HG02610 (cell line): ENCODE results near the gene C20orf202.
"Not testable (repeated sequence)": the region's sequence is repeated elsewhere in the genome, so short reads cannot be mapped to it uniquely, and the experiment has no call there.

Experiments
- ATAC-seq: cut with Tn5 transposase; IDR thresholded peaks from one replicate; pipeline ENCODE4 v1.9.1; 2021; ENCODE audit warnings: mild to moderate bottlenecking, moderate library complexity; ENCODE audit not compliant: unreplicated experiment

C20orf202 gene

GRCh38 chr20:1207293-1207878 lies 4.1 kb downstream of the C20orf202 start:
- no peak for ATAC-seq

DNA sequence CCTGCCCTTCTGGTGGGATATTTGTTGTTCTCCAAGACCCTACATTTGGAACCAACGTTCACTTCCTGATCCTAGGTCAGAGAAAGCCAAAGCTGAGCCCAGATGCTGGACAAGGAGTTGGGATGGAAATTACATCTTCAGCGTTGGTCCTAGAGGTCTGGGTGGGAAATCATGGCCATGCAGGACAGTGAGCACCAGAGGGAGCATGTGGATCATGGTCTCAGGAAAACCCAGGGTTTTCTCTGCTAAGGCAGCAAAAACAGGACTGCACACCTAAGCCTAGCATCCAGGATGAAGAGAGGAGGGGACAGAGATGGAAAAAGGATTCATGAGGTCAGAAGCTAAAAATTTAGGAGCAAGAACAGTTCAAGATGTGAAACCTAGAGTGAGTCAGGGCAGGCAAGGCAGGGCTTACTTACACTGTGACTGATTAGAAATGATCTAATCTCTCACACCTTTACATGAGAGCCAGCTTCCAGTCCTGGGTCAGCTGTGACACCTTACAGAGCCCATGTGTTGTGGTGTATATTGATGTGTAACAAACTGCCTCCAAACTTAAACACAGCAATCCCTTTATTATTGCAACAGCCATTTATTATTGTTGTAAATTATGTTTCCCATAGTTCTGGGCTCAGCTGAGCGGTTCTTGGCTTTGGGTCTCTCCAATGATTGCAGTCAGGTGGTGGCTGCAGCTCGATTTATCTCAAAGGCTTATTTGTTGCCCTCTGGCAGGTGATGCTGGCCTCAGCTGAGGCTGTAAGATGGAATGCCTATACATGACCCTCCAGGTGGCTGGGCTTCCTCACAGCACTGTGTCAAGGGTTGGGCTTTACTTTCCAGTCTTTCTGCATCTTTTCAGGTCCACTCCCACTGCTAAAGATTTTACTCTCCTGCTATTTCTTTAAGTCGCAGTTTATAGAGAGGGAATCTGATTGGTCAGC lies 6.5 kb downstream of the C20orf202 start:
- no peak for ATAC-seq

DNA sequence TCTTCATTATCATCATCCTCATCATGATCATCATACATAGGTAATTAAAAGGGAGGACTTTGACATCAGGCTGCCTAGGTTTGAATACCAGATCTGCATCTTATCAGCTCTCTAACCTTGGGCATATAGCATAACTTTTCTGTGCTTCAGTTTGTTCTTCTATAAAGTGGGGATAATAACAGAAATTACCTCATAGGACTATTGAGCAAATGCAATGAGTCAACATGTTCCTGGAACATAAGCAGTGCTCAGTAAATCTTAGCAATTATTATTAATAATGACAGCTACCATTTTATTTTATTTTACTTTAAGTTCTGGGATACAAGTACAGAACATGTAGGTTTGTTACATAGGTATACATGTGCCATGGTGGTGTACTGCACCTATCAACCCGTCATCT lies 7.2 kb downstream of the C20orf202 start:
- no peak for ATAC-seq

DNA sequence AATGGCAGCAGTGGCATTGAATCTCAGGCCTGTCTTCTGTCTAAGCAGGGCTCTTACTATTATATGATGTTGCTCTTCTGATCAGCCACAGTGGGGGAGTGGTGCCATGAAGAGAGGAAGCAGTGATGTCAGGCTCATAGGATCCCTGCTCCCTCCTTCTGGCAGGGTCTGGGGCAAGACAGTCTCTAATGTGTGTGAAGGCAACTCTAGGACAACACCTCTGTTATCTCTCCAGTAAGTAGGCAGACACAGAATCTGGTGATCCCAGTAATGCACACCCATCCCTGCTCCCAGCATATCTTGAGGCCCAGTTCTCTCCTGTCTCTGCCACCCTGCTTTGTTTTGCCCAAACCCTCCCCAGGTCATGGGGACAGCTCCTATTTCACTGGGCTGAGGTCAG lies 8.8 kb downstream of the C20orf202 start:
- ATAC-seq = no peak

DNA sequence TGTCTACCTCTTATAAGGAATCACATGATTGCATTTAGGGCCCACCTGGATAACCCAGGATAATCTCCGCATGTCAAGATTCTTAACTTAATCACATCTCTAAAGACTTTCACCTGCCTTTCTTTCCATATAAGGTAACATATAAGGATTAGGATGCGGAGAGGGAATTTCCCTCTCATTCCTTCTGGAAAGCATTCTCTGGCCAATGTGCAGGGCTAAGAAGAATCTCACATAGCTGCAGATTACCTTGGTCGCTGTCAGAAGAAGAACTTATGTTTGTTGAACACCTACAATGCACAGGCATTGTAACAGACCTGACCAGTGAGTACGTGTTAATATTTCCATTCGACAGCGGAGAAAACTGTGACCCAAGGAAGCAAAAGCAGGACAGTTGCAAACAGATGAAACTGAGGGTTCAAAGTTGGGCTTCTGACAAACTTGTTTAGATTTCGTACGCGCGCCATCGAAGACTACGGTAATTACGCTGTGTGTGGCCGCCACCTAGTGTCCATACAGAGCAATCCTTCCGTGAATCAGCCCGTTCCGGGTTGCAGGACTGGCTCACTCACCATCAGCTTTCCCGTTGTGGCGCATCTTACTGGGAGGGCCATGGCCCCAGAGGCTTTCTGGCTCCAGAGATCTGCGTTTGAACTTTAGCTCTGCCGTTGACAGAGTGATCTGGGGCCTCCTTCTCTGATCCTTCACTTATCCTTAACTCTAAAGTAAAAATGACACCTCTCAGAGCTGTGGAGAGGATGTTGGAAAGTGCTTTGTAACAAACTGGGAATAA lies 9.5 kb downstream of the C20orf202 start:
- ATAC-seq = no peak

GRCh38 chr20:1214838-1215261 lies 11.6 kb downstream of the C20orf202 start:
- ATAC-seq = no peak

DNA sequence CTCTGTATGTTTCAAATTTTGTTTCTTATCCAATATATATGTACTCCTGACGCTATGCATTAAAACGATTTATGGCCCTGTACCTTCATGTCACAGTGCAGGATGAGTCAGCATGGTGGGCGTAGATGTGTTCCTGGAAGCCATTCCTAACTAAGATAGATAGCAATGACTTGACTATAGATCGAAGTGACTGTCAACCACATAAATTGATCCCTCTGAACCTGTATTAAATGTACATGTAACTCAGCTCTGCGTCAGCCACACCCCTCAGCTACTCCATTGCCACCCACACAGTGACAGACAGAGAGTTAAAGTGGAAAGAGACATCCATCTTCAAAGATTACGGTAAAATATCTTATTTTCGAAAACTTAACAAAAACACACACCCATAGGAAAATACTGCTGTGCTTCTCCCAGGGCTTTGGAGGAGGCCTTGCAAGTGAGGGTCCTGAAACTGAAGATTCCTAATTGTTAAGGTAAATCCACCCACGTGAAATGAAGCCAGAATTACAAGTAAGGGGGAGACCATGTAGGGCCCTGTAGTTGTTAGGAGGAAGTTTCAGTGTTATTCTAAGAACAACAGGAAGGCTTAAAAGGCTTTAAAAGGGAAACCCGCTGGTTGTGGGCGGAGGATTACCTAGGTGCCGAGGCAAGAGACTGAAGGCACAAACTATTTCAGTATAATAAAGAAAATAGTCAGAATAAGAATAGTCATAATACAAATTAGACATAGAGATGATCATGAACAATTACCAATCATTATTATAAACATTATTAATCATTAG lies 12.3 kb downstream of the C20orf202 start:
- ATAC-seq = no peak

DNA sequence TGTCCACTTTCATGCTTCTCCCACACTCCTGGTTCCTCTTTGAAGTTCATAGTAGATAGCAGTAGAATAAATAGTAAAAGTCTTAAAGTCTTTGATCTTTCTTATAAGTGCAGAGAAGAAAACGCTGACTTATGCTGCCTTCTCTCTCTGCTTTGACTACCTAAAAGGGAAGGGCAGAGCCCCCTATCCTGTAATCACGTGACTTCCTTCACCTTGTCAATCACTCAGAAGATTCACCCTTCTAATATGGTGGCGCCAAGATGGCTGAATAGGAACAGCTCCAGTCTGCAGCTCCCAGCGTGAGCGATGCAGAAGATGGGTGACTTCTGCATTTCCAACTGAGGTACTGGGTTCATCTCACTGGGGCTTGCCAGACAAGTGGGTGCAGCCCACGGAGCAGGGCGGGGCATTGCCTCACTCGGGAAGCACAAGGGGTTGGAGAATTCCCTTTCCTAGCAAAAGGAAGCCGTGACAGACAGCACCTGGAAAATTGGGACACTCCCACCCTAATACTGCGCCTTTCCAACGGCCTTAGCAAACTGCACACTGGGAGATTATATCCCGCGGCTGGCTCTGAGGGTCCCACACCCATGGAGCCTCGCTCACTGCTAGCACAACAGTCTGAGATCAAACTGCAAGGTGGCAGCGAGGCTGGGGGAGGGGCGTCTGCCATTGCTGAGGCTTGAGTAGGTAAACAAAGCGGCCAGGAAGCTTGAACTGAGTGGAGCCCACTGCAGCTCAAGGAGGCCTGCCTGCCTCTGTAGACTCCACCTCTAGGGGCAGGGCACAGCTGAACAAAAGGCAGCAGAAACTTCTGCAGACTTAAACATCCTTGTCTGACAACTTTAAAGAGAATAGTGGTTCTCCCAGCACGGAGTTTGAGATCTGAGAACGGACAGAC lies 13.5 kb downstream of the C20orf202 start:
- ATAC-seq = not testable (repeated sequence)

- not testable (repeated sequence) for ATAC-seq
Observed at GRCh38 chr20:1222750-1223149, 19.5 kb downstream of the C20orf202 start.

DNA sequence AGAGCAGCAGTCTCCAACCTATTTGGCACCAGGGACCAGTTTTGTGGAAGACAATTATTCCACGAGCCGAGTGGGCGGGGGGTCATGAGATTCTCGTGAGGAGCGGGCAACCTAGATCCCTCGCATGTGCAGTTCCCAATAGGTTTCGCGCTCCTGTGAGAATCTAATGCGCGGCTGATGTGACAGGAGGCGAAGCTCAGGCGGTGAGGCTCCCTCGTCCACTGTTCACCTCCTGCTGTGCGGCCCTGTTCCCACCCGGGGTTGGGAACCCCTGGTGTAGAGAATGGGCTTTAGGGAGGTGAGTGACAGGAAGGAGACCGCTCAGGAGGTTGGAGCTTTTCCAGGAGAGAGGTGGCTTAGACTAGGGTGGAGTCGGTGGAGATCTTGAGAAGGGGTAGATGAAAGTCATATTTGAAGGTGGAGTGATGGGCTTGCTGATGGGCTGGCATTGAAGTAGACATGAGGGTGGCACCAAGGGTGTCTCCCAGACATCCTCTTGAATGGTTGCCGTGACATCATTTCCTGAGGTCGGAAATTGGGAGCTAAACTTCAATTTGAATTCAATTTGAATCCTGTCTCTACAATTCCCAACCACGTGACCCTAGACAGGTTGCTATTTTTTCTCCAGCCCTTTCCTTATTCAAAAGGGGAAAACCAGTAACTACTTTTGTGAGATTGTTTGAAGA lies 21.1 kb downstream of the C20orf202 start:
- ATAC-seq = no peak

DNA sequence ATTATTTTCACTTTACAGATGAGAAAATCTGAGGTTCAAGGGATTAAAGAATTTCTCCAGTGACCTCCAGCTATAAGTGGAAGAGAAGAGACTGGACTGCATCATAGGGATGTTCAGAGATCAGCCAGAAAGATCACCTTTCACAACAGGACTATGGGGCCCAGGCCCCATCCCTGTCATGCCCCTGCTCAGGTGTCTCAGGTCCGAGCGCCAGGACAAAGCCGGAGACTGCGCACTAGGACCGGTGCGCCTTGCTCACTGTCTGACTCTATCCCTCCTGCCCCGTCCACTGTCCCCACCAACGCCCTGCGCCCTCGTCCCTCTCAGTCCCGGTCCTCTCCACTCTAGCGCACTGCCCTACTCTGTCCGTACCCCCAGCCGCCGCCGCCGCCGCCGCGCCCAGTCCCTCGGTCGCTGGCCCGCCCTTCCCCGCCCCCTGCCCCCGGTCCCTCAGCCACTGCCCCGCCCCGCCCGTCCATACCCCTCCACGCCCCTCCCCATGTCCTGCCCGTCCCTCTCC lies 22.1 kb downstream of the C20orf202 start:
- no peak for ATAC-seq

- ATAC-seq = no peak
Observed at GRCh38 chr20:1225783-1226654, 22.8 kb downstream of the C20orf202 start, which contains the start of gene RAD21L1. Gene RAD21L1, plus strand, starts transcription at chr20:1226044. Its CDS starts 2,410 bp downstream, at chr20:1228454.

GRCh38 chr20:1229541-1229940 lies 26.3 kb downstream of the C20orf202 start:
- no peak for ATAC-seq

DNA sequence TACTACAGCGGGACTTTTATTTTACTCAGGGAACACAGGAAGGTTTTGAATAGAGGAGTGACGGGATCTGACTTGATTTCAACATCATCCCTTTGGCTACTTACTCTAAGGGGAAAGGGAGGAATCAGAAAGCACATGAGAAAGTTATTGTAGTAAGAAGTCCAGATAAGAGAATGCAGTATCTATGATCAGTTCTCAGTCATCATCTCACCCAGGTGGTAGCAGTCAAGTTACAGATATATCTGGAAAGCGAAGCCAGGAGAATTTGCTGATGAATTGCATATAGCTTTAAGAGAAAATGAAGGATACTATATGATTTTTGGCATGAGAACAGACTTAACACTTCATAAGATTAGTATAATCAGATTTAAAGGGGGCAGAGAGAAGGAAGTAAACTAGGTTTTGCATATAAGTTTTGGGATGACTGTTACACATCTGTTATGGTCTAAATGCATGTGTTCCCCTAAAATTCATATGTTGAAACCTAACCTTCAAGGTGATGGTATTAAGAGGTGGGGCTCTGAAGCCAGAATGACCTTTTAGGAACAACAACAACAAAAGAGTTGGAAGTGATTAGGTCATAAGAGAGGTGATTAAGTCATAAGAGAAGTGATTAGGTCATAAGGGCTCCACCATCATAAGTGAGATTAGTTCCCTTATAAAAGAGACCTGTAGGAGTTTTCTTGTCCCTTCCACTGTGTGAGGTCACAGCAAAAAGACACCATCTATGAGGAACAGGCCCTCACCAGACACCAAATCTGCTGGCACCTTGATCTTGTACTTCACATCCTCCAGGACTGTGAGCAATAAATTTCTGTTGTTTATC lies 29.2 kb downstream of the C20orf202 start:
- no peak for ATAC-seq

- no peak for ATAC-seq
Observed at GRCh38 chr20:1240549-1240948, 37.3 kb downstream of the C20orf202 start.

DNA sequence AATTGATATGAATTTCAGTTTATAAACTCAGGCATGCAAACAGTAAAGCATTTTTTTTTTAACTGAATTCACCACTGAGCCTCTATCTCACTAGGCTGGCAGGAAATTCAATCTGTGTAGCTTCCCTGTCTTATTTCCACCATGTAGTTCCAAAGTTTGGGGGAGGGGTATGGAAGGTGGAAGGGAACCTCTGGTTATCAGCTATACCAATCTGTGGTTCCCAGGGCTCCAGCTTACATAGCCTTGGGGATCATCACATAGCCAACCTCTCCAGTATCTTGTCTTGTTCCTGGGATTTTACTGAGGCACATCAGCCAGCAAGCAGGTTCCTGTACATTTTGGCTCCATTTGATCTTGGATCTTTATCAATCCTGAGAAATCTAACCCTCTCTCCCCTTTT lies 38.2 kb downstream of the C20orf202 start:
- ATAC-seq = no peak

DNA sequence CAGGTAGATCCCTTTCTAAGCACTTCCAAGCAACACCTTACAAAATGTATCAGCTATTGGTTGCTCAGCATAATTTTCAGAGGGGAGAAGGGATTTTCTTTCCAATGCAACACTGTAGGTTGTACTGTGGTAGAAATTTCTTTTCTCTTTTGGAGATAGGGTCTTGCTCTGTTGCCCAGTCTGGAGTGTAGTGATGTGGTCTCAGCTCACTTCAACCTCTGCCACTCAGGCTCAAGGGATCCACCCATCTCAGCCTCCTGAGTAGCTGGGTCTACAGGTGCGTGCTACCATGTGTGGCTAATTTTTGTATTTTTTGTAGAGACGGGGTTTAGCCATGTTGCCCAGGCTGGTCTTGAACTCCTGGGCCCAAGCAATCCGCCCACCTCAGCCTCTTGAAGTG lies 38.8 kb downstream of the C20orf202 start:
- ATAC-seq = no peak
